Measurements from ENCODE around the gene SSBP3. TPM values are rescaled to one million over a fixed set of nuclear protein-coding genes. Genes with fewer than 3 reads are reported as not detected.

SSBP3 gene
- total and polyA plus RNA-seq, 9 of the 15 experiments (the other 6 are each of a cell fraction or from before 2014, with no cell fraction given): 8.7 to 108 (median 33.8) TPM

DNA sequence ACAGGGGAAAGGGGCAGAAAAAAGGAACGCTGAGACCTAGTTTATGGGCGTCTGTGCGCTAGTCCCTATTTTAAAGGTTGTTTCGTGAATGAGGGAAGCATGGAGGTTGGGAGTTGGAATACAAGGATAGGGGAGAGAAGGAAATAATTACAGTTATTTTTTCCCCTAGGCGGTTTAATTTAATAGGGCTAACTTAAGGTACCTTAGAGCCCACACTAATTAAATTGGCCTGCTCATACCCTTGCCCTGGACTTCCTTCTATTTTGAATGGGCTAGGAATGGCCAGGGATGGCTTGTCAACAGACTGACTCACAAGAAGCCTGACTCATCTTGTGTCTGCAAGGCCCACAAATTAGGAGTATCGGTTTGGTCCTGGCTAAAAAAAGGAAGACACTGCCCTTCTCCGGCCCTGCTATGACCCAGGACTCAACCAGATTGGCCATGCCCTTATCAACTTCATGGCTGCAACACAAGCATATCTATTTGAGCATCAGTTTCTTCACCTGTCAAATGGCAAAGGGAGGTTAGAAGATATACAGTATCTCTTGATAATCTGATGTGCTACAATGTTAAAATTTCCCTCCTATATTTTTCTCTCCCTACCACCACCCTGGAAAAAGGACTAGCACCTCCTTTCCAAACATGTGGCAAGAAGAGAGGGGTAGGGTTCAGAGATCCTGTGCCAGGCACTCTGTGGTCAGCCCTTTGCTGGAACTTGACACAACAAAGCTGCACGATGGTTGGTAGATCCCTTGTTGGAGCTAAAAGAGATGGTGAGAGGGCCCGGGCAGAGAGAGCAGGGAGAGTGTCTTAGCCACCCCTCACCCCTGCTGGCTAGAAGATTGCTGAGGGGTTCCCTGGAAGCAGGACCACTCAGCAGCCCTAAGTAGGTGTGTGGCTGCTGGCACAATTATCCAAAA is 2.2 kb upstream of the SSBP3 start (continued):
- TF ChIP-seq HNRNPL (IDR thresholded peaks at IDR 0.05; ENCODE audit: low read depth, low read length) (no peak), ZNF184 (CRISPR knock-in tag; IDR thresholded peaks at IDR 0.05) (no peak), ZNF444 (CRISPR knock-in tag; IDR thresholded peaks at IDR 0.05) (no peak), COPS2 (conservative IDR thresholded peaks at IDR 0.05) (no peak), PHF8 (IDR thresholded peaks at IDR 0.05; ENCODE audit: borderline replicate concordance, low read length) (no peak), POLR2AphosphoS5 (IDR thresholded peaks at IDR 0.05; ENCODE audit: control insufficient read depth, insufficient read depth, low read depth, low read length) (peak; percentile 48; the same call in 1 of the 2 replicates), IRF2 (CRISPR knock-in tag; IDR thresholded peaks at IDR 0.05) (no peak), BRD4 (IDR thresholded peaks at IDR 0.05) (no peak), CHCHD3 (CRISPR knock-in tag; IDR thresholded peaks at IDR 0.05) (no peak), SMARCA4 (IDR thresholded peaks at IDR 0.05) (peak; percentile 83), LEF1 (IDR thresholded peaks at IDR 0.05) (0 out of 2 replicates have a peak, but pooled peaks have one; percentile 31), SLC30A9 (CRISPR knock-in tag; IDR thresholded peaks at IDR 0.05) (no peak), FOS (IDR thresholded peaks at IDR 0.05; ENCODE audit: extremely low read depth, insufficient read length) (peak; percentile 69), HDGF (IDR thresholded peaks at IDR 0.05) (0 out of 2 replicates have a peak, but pooled peaks have one; percentile 39), NR1H2 (CRISPR knock-in tag; IDR thresholded peaks at IDR 0.05) (no peak), ZNF23 (CRISPR knock-in tag; IDR thresholded peaks at IDR 0.05) (0 out of 2 replicates have a peak, but pooled peaks have one; percentile 12), GABPB1 (CRISPR knock-in tag; IDR thresholded peaks at IDR 0.05) (no peak), FOXA3 (CRISPR knock-in tag; conservative IDR thresholded peaks at IDR 0.05 in 1 of 2, IDR thresholded peaks at IDR 0.05 in 1 of 2) (peak; percentile 53 to 58; a peak in 3 of 4 replicates), PTRF (tag; IDR thresholded peaks at IDR 0.05) (0 out of 2 replicates have a peak, but pooled peaks have one; percentile 59), SIRT6 (IDR thresholded peaks at IDR 0.05; ENCODE audit: low read depth, low read length) (no peak), ZNF311 (CRISPR knock-in tag; IDR thresholded peaks at IDR 0.05) (no peak)
- TF ChIP-seq, protein P1, sequence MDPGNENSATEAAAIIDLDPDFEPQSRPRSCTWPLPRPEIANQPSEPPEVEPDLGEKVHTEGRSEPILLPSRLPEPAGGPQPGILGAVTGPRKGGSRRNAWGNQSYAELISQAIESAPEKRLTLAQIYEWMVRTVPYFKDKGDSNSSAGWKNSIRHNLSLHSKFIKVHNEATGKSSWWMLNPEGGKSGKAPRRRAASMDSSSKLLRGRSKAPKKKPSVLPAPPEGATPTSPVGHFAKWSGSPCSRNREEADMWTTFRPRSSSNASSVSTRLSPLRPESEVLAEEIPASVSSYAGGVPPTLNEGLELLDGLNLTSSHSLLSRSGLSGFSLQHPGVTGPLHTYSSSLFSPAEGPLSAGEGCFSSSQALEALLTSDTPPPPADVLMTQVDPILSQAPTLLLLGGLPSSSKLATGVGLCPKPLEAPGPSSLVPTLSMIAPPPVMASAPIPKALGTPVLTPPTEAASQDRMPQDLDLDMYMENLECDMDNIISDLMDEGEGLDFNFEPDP (CRISPR knock-in tag; IDR thresholded peaks at IDR 0.05): 0 out of 2 replicates have a peak, but pooled peaks have one; percentile 25
- TF ChIP-seq, protein P2, sequence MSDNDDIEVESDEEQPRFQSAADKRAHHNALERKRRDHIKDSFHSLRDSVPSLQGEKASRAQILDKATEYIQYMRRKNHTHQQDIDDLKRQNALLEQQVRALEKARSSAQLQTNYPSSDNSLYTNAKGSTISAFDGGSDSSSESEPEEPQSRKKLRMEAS (CRISPR knock-in tag; IDR thresholded peaks at IDR 0.05): no peak
- TF ChIP-seq, protein P3, sequence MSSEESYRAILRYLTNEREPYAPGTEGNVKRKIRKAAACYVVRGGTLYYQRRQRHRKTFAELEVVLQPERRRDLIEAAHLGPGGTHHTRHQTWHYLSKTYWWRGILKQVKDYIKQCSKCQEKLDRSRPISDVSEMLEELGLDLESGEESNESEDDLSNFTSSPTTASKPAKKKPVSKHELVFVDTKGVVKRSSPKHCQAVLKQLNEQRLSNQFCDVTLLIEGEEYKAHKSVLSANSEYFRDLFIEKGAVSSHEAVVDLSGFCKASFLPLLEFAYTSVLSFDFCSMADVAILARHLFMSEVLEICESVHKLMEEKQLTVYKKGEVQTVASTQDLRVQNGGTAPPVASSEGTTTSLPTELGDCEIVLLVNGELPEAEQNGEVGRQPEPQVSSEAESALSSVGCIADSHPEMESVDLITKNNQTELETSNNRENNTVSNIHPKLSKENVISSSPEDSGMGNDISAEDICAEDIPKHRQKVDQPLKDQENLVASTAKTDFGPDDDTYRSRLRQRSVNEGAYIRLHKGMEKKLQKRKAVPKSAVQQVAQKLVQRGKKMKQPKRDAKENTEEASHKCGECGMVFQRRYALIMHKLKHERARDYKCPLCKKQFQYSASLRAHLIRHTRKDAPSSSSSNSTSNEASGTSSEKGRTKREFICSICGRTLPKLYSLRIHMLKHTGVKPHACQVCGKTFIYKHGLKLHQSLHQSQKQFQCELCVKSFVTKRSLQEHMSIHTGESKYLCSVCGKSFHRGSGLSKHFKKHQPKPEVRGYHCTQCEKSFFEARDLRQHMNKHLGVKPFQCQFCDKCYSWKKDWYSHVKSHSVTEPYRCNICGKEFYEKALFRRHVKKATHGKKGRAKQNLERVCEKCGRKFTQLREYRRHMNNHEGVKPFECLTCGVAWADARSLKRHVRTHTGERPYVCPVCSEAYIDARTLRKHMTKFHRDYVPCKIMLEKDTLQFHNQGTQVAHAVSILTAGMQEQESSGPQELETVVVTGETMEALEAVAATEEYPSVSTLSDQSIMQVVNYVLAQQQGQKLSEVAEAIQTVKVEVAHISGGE (CRISPR knock-in tag; IDR thresholded peaks at IDR 0.05): peak in 1 of 3 experiments; percentile 43; a peak in 1 of 6 replicates
